ENCODE measurements around the gene LPCAT2. TPM values are rescaled to one million over a fixed set of nuclear protein-coding genes. Genes with fewer than 3 reads are reported as not detected.

Gene LPCAT2
- total and polyA plus RNA-seq, 2 donors (not counting 3 experiments of a cell fraction or from before 2014, with no cell fraction given): 64.5 to 72.9 TPM

GRCh38 chr16:55577887-55578286, 69.0 kb downstream of the LPCAT2 start:
- H3K9me3 ChIP-seq (replicated peaks; ENCODE audit: control insufficient read depth, insufficient read depth, low read length): no peaks in the 10 kb centered on the region
- DNase-seq (ENCODE audit: low read depth, low spot score) (no peak), FAIRE-seq (no peak)
- no peaks in the 10 kb centered on the region for H3K4me1 ChIP-seq (ENCODE audit: control insufficient read depth, extremely low read depth, insufficient read depth, low read length)
- TF ChIP-seq POLR2A (IDR thresholded peaks at IDR 0.05; ENCODE audit: low read depth, low read length) (no peak), CTCF (IDR thresholded peaks at IDR 0.05; ENCODE audit: extremely low read depth in 1 of 2, insufficient read depth in 1 of 2, low read depth in 1 of 2, low read length in 2 of 2) (no peak), EZH2 (IDR thresholded peaks at IDR 0.05; ENCODE audit: borderline replicate concordance, low read depth, low read length, severe bottlenecking) (no peak), FOS (IDR thresholded peaks at IDR 0.05; ENCODE audit: borderline replicate concordance, insufficient read depth, low read length) (no peak), GATA2 (IDR thresholded peaks at IDR 0.05; ENCODE audit: insufficient read depth, insufficient read length, low read depth, low read length) (no peak), JUN (IDR thresholded peaks at IDR 0.05; ENCODE audit: borderline replicate concordance, insufficient read depth, insufficient read length, low read depth) (no peak), MYC (IDR thresholded peaks at IDR 0.05; ENCODE audit: low read depth, low read length) (no peak), MAX (IDR thresholded peaks at IDR 0.05; ENCODE audit: insufficient read depth, insufficient read length) (no peak), POLR2AphosphoS5 (IDR thresholded peaks at IDR 0.05; ENCODE audit: insufficient read depth, low read depth, low read length) (no peak)
- H3K4me3 ChIP-seq (replicated peaks in 1 of 3; ENCODE audit: insufficient read depth in 1 of 3, low read depth in 1 of 3, low read length in 3 of 3): no peak overlapping the region
- dilution Hi-C loops (cut with MboI; ENCODE audit: extremely low pct_ligation_motif_present, low sequenced_read_pairs): no loop called here
- POLR2A ChIA-PET: no interaction called here
- H3K27me3 ChIP-seq (ENCODE audit: control insufficient read depth in 2 of 2, insufficient read depth in 2 of 2, low read length in 2 of 2): no peaks in the 10 kb centered on the region
- no peaks in the 10 kb centered on the region for H3K9me1 ChIP-seq (replicated peaks; ENCODE audit: control insufficient read depth, extremely low read depth, insufficient read depth, low read length)
- H3K4me2 ChIP-seq (ENCODE audit: insufficient read depth, low read length): no peak overlapping the region
- H3K36me3 ChIP-seq (ENCODE audit: control insufficient read depth in 2 of 2, extremely low read depth in 1 of 2, insufficient read depth in 2 of 2, low read length in 2 of 2): peaks cover 26 to 35% of the 10 kb centered on the region in 2 experiments
- CTCF ChIA-PET: no interaction called here
- no peaks in the 10 kb centered on the region for H4K20me1 ChIP-seq (replicated peaks; ENCODE audit: control insufficient read depth, extremely low read depth, insufficient read depth, low read length)
- H3K9ac ChIP-seq (replicated peaks; ENCODE audit: extremely low read depth, insufficient read depth, low read length): no peak overlapping the region
- BruUV-seq (replicated peaks): no TSS peak
- intact Hi-C loops (cut with micrococcal nuclease): no loop called here
- no peak overlapping the region for H2AFZ ChIP-seq (ENCODE audit: low read depth, low read length)
- no peak overlapping the region for H3K27ac ChIP-seq (ENCODE audit: insufficient read depth, low read depth, low read length)
- H3K79me2 ChIP-seq (ENCODE audit: control insufficient read depth, insufficient read depth, low read length): no peaks in the 10 kb centered on the region
